GM12864 (cell line): Measurements from ENCODE around the gene MORC2.

Experiments used
- DNase-seq: peaks from one replicate; pipeline ENCODE4 v3.0.0-alpha.2; 2011; ENCODE audit warnings: low read depth
- H3K4me3 ChIP-seq: 2 replicates; pipeline ENCODE4 v1.5.1; 2011; ENCODE audit warnings: mild to moderate bottlenecking, low read depth, low read length, control low read depth
- CTCF ChIP-seq: IDR thresholded peaks from 2 replicates; pipeline ENCODE4 v1.5.1; 2011; ENCODE audit warnings: low read depth, mild to moderate bottlenecking, moderate library complexity, low read length, control low read depth, inconsistent platforms; ENCODE audit errors: missing control alignments

MORC2 gene

GRCh38 chr22:30968015-30968923, at the start of gene MORC2:
MORC2 (minus strand) TSS chr22:30968774; CDS start chr22:30967889, 885 bp downstream.
- DNase-seq: no peak
- TF ChIP-seq CTCF: no peak
- H3K4me3 ChIP-seq: peak within 1 kb of the TSS; percentile 86

GRCh38 chr22:31005535-31005934, 37.0 kb upstream of the MORC2 start:
- no peak for TF ChIP-seq CTCF
- H3K4me3 ChIP-seq: no peak overlapping the region
- DNase-seq: no peak

- no peak for TF ChIP-seq CTCF
- H3K4me3 ChIP-seq: no peak overlapping the region
- DNase-seq: no peak
These were observed 32.7 kb upstream of the MORC2 start for GRCh38 chr22:31001124-31001770.

- DNase-seq: no peak
- no peak for TF ChIP-seq CTCF
- no peak overlapping the region for H3K4me3 ChIP-seq
These were observed 29.8 kb upstream of the MORC2 start for GRCh38 chr22:30998329-30998728.

GRCh38 chr22:30996462-30996861, 27.9 kb upstream of the MORC2 start:
- TF ChIP-seq CTCF: no peak
- no peak for DNase-seq
- H3K4me3 ChIP-seq: no peak overlapping the region

GRCh38 chr22:30994960-30995359, 26.4 kb upstream of the MORC2 start:
- peak; percentile 7 for DNase-seq
- no peak for TF ChIP-seq CTCF
- H3K4me3 ChIP-seq: no peak overlapping the region
